OCI-M1 (cell line): ENCODE results near the gene DPH2.
A peak's percentile ranks its signal among the peaks of the same experiment; 100 is the strongest.

Source experiments
- DNase-seq: peaks from one replicate; lab custom pipeline; 2025; lab: John Stamatoyannopoulos, UW

The DPH2 gene

GRCh38 chr1:43969416-43969745 is 429 bp upstream of the DPH2 start:
- DNase-seq, result no peak

- no peak for DNase-seq
These were observed 692 bp downstream of the DPH2 start for GRCh38 chr1:43970502-43970901.

- DNase-seq, result no peak
These were observed 1.1 kb downstream of the DPH2 start for GRCh38 chr1:43970911-43971310.

- no peak for DNase-seq
These were observed 1.6 kb downstream of the DPH2 start for GRCh38 chr1:43971336-43971980.

- no peak for DNase-seq
These were observed 4.2 kb downstream of the DPH2 start for GRCh38 chr1:43973981-43974442.

- DNase-seq, result peak; percentile 97
These were observed 4.8 kb downstream of the DPH2 start, which contains the start of gene ATP6V0B for GRCh38 chr1:43974443-43975248. TSS of gene ATP6V0B (plus strand) at chr1:43974960. CDS start at chr1:43975041, 81 bp downstream.

GRCh38 chr1:43975249-43975961 is 5.6 kb downstream of the DPH2 start:
- DNase-seq, result peak; percentile 83

- DNase-seq, result no peak
These were observed 6.2 kb downstream of the DPH2 start for GRCh38 chr1:43976045-43976444.

GRCh38 chr1:43976890-43977289 is 7.1 kb downstream of the DPH2 start:
- DNase-seq, result no peak

- DNase-seq, result no peak
These were observed 7.8 kb downstream of the DPH2 start for GRCh38 chr1:43977376-43978263.

- DNase-seq, result no peak
These were observed 8.4 kb downstream of the DPH2 start for GRCh38 chr1:43978264-43978550.

GRCh38 chr1:43978551-43979260 is 8.9 kb downstream of the DPH2 start, which contains the start of gene B4GALT2:
TSS of gene B4GALT2 (plus strand) at chr1:43979210. CDS start at chr1:43981161, 1,951 bp downstream.
- peak; percentile 51 for DNase-seq

GRCh38 chr1:43979261-43979527 is 9.4 kb downstream of the DPH2 start:
- no peak for DNase-seq

- DNase-seq, result peak; percentile 38
These were observed 9.9 kb downstream of the DPH2 start for GRCh38 chr1:43979528-43980254.

GRCh38 chr1:43980255-43981134 is 10.7 kb downstream of the DPH2 start:
- no peak for DNase-seq

GRCh38 chr1:43981135-43981491 is 11.3 kb downstream of the DPH2 start:
- DNase-seq, result no peak

- DNase-seq, result no peak
These were observed 11.8 kb downstream of the DPH2 start for GRCh38 chr1:43981636-43982035.

- DNase-seq, result no peak
These were observed 12.4 kb downstream of the DPH2 start for GRCh38 chr1:43982241-43982640.

GRCh38 chr1:43982808-43983207 is 13.0 kb downstream of the DPH2 start:
- no peak for DNase-seq
